Germinal center (tissue), 1 donor: ENCODE data around the gene LARP4B.

Experiments used
- DNase-seq: peaks from one replicate; pipeline ENCODE4 v3.0.0; 2012; ENCODE audit warnings: mixed read lengths, low spot score

Gene LARP4B

DNA sequence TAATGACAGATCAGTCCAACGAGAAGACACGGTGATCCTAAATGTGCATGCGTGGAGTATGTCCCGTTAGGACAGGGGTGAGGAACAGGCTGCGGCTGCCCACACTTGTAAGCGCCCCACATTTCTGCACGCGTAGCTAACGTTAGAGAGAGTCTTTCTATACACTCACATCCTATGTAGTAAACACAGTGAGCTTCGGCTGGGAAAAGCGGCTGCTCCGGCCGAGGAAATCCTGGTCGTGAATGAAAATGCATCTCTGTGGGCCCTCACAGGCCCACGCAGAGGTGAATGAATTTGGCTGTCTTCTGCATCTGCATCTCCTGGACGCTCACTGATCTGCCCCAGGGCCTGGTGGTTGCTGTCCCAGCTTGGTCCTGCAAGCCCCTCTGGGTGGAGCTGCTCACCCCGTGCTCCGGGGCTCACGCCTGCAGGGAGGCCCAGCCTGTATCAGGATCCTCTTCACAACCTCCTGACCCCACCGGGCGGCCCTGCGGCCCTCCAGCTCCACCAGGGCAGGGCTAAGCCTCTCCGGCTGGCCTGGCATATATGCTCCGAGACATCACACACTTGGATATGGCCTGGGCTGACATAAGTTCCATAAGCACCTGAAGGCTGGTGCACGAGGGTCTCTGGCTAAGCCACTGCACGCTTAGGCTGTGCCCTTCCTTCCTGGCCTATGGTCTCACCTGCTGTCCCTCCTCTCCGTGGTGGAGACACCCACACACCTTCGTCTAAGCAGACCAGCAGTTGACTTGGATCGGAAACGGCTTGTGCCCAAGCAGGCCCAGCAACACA, 124.1 kb downstream of the LARP4B start:
- no peak for DNase-seq

- DNase-seq, result no peak
These were observed 124.9 kb downstream of the LARP4B start for GRCh38 chr10:806451-807162.

DNA sequence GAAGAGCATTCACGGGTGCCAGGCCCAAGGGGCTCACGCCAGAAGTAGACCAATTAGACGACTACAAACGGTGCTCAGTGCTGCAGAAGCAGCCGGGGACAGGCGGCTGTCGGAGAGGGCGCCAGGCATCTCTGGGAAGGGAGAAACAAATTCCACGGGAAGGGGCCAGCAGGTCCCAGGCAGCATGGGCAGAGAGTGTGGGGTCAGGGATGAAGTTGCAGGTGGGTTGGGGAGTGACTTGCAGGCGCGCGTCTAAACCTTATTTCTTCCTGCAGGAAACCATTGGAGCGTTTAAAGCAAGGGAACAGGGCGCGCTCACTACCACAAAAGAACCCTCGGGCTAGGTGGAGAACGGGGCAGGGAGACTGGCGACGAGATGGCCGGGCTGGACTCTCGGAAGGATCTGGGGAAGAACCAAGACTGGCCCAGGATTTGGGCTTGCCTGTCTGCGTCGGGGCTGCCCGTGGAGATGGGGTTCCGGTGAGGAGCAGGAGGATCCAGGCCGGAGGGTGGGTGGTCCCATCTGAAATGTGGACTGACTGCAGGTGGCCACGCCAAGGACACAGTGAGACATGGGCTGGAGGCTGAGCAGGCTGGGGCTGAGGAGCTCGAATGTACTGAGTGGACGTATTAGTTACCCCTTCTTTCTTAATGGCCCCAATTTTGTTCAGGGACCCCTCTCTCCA, 125.7 kb downstream of the LARP4B start:
- DNase-seq, result no peak

GRCh38 chr10:804787-805619, 126.5 kb downstream of the LARP4B start:
- DNase-seq, result no peak

DNA sequence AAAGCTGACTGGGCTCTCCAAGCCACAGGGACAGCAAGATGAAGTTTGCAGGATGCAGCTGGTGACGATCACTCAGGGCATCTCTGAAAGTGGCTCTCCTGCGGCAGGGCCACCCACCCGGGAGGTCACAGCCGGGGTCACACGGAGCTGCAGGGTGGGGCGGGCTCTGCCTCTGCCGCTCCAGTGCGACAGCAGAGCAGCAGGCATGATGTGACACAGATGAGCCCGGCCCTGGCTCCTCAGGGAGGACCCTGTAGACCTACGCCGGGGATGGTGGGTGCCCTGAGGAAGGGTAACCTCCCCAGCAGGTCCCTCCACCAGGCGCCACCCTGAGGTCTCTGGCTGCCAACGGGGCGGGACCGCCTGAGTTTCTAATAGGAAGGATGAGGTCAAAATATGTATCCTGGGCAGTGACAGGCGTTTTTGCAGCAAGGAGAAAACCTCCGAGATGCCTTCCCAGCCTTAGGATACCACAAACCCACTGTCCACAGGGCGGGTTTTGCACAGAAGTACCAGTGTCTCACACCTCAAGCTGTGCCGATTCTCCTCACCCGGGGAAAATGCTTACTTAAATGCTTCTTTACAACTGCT, 127.2 kb downstream of the LARP4B start:
- DNase-seq, result no peak

DNA sequence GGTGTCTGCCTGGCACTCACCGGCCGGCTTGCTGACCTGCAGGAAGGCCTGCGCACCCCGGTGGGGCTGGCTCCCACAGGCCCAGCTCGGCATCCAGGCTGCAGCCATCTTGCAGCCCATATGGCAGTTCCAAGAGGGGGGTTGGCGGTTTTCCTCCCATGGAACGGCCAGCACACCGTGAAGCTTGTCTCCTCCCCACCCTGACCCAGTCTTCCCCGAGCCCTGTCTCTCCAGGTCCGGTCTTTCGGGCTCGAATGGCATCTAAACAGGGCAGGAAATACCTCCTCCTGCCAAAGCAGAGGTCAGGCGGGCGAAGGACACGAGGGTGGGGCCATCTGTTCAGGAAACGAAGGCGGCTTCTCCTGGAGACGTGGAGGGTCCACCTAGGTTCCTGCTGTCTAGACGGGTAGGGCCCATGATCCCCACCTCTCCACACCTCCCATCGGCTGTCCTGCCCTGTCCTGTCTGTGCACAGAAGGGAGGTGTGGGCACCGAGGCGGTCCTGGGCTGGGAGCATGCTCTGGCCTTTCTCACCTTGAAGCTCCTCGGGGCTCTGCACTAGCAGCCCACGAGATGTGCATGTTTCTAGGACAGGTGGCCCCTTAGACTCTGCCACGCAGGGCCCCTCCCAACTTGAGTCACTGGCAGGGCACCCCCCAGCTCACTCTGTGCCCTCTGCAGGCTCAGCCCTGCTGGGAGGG, 128.3 kb downstream of the LARP4B start:
- no peak for DNase-seq

GRCh38 chr10:802506-802905, 129.0 kb downstream of the LARP4B start:
- no peak for DNase-seq

- no peak for DNase-seq
These were observed 134.3 kb downstream of the LARP4B start for GRCh38 chr10:797179-797578.

DNA sequence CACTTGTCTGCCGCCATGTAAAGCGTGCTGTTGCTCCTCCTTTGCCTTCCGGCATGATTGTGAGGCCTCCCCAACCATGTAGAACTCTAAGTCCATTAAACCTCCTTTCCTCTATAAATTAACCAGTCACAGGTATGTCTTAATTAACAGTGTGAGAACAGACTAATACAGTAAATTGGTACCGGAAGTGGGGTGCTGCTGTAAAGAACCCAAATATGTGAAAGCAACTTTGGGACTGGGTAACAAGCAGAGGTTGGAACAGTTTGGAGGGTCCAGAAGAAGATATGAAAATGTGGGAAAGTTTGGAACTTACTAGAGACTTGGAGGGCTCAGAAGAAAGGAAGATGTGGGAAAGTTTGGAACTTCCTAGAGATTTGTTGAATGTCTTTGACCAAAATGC, 135.3 kb downstream of the LARP4B start:
- DNase-seq, result no peak

DNA sequence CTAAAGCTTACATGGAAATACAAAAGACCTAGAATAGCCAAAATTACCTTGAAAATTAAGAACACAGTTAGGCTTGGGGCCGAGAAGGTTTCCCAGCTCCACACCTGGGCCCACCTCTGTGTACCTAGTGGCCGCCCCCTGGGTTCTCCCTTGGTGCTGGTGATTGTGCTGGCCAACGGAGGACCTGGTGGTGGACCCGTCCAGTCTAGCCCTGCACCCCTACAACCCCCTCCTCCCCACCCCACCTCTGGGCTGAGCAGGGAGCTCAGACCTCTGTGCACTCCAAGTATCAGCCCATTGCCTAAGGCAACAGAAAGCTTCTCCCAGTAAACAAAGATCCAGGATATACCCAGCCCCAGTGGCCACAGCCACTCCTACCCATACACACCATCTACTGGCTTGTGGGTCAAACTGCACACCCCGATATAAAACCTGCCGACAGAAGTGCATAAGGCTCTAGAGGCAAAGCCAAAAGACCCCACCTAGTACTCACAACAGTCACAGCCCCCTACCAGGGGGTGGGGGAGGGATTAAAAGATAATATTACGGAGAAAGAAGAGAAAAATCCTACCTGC, 137.0 kb downstream of the LARP4B start:
- no peak for DNase-seq

- no peak for DNase-seq
These were observed 138.8 kb downstream of the LARP4B start for GRCh38 chr10:792792-793100.

DNA sequence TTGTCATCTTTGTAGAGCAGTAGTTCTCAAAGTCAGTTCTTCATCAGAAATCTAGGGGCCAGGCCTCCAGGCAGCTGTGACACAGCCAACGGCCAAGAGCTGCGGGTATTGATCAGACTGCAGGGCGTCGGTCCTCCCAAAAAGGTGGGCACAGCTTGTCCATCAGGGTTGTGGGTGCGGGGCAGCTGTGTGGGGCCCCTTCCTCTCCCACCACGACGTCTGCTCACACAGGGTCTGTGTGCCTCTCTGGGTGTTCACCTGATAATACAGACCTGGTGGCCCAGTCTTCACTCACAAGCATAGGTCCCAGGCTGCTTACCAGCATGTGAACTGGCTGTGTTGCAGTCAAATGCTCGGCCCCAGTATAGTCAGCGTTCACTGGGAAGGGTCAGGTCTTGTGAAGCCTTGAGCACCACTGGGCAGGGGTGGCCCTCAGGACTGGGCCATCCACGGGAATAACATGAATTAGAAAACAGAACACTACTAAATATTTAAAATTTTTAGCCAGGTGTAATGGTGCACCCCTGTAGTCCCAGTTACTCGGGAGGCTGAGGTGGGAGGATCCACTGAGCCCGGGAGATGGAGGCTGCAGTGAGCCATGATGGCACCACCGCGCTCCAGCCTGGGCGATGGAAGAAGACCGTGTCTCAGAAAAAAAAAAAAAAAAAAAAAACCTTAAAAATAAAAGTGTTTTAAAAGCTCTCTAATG, 139.3 kb downstream of the LARP4B start:
- no peak for DNase-seq

- DNase-seq, result no peak
These were observed 139.9 kb downstream of the LARP4B start for GRCh38 chr10:791639-792038.

- no peak for DNase-seq
These were observed 140.5 kb downstream of the LARP4B start for GRCh38 chr10:790821-791551.

DNA sequence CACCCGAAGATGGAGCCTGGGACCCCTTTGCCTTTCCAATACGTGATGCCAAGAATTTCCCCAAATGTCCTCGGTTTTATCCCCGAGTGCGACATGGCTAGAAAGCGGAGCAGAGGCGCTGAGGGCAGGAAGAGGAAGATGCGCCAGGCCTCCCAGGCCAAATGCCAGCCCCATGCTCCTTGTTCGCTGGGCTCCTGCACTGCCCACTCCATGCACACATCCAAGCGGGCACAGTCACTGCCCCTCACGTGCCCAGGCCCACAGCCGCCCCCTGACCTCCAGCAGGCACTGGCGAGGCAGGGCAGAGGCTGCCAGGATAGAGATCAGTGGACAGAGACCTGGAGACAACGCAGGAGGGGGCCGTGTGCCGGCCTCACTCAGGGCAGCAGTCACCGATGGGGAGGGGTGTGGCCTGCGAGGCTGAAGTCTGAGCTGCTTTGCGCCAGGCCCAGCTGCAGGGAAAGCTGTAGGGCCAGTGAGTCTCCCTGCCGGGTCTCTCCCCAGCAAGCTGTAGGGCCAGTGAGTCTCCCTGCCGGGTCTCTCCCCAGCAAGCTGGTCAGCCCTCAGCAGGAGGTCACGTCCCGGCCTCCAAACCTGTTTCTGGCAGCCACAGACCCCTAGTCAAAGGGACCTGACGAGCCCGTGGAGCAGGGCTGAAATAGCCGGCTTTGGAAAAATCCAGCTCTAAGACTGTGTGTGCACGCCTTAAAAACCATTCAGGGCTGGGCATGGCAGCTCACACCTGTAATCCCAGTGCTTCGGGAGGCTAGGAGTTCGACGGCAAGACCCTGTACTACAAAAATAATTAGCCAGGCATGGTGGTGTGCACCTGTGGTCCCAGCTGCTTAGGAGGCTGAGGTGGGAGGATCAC, 141.4 kb downstream of the LARP4B start:
- no peak for DNase-seq

DNA sequence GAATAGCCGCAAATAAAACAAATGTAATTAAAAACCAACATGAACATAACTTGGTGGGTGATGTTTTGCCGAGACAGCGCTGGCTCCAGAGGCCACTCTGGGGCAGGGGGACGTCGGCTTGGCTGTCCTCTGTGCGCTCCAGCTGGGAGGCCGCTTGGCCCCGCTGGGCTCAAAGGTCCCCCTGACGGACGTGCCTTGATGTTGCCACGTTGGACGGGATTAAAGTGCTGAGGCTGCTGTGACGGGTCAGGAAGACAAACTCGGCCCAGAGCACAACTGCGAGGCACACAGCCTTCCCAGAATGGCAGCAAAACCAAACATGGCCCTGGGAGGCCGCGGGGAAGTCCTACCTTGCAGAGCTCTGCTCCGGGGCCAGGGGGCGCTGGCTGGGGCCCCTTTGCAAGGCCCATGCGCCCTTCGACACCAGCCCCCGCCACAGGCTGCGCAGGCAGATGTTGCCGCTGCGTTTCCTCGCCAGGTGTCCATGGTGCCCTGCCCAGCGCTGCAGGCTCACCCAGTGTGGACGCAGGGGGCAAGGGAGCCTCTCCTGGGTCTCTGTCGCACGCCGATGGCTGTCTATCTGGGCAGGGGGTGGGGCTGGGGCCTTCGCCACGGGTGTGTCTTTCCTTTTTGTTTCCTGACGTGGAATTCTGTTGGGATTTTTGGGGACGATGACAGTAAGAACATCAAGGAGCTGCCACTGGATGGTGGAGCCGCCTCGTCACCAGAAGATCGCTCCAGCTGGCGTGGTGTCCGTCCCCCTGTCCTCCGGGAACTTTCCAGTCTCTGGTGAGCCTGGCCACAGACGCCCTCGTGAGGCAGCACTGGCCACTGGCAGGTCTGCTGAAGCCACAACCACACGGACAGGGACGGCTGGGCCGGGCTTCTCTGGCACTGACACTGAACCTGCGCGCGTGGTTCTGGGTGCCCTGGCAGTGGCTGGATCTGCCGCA, 142.4 kb downstream of the LARP4B start:
- peak; percentile 41 for DNase-seq

DNA sequence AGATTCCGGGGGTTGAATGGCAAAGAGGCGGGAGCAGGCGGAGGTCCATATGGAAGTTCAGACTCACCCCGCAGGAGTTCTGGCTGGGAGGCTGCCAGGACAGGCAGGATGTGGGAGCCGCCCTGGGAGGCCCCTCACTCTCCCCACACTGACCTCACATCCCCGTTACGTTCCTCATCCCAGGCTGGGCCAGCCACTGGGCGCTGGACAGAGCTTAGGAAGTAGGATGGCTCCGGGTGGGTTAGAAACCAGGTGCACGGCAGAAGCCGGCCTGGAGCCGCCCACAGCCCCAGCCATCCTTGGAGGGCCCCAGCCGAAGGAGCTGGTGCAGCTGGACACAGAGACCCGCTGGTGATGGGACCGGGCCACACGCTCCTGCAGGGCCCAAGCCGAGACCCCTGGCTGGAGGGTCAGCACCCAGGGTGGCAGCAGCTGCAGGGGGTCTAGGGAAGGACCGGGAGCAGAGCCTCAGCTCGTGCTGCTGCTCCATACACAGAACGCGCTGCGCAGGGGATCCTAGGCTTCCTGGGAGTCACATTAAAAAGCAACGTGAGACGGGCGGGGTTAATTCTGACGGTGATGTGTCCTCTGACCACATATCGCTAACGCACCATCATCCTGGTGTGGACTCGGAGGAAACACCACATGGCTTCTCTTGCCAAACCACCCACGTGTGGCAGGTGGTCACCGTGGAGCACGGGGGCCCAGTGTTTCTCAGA, 143.4 kb downstream of the LARP4B start:
- no peak for DNase-seq
